HG02610 (cell line): Measurements from ENCODE around the gene SV2B.

Experiments used
- ATAC-seq: cut with Tn5 transposase; IDR thresholded peaks from one replicate; pipeline ENCODE4 v1.9.1; 2021; ENCODE audit warnings: mild to moderate bottlenecking, moderate library complexity; ENCODE audit not compliant: unreplicated experiment

The SV2B gene

DNA sequence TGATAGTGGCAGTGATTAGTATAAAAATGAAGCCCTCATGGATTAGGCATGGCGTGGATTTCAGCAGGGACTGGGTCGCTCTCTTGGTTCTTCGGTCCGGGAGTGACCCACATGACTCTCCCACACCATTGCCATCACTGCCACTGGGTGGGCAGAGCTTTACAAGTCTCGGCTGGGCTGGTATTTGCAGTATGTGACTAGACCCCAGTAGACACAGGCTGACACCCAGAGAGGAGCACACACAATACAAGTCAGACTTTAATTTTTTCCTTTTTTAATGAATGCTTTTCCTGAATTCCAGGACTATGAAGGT lies 1.5 kb downstream of the SV2B start:
- no peak for ATAC-seq

- ATAC-seq, result no peak
These were observed 2.7 kb downstream of the SV2B start for GRCh38 chr15:91102546-91103330.

GRCh38 chr15:91104111-91104510 lies 4.1 kb downstream of the SV2B start:
- no peak for ATAC-seq

DNA sequence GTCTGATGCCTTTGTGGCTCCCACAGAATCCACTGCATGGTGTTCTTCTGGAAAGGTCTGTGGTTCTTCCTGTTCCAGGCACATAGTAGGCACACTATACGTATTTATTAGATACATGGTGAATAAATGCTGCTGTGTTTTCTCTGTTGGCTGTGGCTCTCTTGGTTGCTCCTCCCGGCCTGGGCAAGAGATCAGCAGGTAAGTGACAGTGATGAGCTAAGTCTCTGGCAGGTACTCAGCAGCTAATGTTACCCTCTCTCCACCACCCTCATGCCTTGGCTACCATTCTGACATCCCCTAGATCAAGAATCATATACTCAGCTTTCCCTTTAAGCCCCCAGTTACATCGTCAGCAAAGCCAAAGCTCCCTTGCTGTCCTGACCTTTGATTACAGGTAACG lies 8.4 kb downstream of the SV2B start:
- no peak for ATAC-seq

GRCh38 chr15:91109885-91110284 lies 9.8 kb downstream of the SV2B start:
- no peak for ATAC-seq

DNA sequence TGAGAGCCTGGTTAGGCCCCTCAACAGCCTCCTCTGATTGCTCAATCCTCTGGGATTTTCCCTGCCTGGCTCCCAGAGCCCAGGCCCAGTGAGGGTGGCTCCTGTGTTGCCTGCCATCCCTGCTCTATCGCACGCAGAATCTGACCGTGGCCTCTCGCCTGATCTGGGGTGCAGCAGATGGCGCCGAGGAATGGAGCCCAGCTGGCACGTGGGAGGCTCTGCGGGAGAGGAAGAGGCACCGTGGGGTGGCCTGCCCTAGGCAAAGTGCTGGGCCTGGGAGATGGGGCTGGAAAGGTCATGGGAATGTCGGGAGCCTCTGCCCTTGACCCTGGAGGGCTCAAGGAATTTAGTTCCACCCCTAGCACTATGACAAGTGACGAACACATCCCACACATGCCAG lies 10.3 kb downstream of the SV2B start:
- ATAC-seq, result no peak

- no peak for ATAC-seq
These were observed 13.0 kb downstream of the SV2B start for GRCh38 chr15:91113030-91113429.

- ATAC-seq, result no peak
These were observed 14.2 kb downstream of the SV2B start for GRCh38 chr15:91114301-91114700.

DNA sequence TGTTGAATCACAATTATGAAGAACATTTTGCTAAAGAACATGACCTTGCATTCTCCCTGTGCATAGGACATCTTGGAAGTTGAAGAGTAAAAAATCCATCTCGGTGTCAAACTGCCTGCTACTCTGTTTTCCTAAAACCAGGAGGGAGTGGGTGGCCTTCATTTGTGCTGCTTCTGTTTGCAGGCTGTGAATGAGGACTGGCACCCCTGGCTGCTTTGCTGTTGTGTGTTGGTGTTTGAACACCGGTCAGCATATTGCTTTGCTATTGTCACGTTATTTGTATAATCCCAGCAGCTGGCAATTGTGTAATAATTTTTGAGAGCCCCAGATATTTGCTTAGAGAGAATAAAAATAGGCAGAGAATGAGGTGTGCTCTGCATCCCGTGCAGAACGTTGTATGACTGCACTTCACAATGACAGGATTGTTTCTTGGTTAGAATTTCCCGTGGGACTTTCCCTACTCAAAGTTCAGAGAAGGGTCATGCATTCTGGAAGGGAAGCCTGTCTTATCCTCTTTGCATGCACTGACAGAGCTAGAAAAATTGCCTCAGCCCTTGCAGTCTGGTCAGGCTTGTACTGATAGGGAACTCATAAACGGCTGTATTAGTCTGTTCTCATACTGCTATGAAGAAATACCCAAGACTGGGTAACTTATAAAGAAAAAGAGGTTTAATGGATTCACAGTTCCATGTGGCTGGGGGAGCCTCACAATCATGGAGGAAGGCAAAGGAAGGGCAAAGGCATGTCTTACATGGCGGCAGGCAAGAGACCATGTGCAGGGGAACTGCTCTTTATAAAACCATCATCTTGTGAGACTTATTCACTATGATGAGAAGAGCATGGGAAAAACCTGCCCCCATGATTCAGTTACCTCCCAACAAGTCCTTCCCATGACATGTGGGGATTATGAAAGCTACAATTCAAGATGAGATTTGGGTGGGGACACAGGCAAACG lies 16.3 kb downstream of the SV2B start:
- peak; percentile 94 for ATAC-seq

GRCh38 chr15:91117375-91117774 lies 17.3 kb downstream of the SV2B start:
- no peak for ATAC-seq

DNA sequence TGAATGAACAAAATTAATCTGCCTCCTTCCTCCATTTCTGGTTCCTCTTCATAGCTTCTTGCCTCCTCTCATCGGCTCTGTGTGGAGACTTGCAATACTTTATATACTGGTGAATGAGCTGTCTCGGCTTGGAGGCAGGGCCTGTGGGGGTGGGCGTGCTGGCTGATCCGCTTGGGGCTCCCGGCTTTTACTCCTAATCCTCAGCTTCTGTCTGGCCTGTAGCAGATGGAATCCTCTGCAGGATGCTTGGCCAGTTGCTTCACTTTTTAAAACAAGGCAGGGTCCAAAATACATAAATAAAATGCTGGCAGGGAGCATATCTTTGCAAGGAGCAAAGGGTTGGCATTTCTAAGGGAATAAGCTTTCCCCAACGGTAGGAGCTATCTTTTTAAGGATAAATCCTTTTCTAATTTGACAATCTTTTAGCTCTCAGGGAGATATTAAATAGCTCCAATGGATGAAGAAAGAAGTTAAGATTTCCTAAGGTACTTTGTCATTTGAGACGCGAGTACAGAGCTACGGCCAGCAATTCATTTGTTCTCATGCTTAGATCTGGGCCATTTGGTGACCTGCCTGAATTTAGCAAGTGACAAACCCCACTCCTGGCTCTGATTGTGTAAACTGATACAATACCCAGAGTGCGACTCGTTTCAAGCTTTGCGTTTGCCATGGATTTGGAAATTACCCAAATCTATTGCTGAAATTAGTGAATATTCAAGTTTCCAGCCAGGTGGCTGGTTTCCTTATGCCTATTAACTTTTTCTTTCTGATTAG lies 18.9 kb downstream of the SV2B start:
- ATAC-seq, result no peak

DNA sequence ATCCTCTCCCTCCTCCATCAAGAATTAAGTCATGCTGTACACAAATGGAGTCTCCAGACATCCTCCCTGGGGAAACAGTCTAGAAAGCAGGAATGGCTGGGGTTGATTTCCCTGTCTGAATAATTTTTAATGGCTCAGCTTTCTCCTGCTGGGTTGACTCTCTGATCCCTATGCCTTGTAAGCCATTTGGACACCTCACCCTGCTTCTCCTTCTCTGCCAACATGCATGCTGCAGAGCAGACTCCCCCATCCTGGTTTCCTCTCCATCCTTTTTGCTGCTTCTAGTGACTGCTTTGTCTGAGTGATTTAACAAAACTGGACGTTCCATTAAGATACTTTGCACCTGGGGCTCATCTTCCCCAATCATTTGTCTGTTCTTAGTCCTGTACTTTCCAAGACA lies 22.2 kb downstream of the SV2B start:
- ATAC-seq, result no peak

- no peak for ATAC-seq
These were observed 24.1 kb downstream of the SV2B start for GRCh38 chr15:91124132-91124531.

DNA sequence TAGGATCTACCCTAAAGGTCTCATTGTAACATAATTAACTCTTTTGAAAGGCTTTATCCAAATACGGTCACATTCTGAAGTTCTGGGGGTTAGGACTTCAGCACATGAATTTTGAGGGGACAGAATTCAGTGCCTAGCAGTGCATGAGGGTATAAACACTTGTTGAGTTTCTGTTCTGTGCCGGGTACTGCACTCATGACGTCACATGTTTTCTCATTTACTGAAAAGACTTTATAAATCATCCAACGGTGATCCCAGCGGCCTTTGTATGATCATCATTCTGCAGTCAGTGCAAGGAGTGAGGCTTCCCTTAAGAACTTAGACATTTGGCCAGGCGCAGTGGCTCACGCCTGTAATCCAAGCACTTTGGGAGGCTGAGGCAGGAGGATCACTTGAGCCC lies 25.1 kb downstream of the SV2B start:
- ATAC-seq, result no peak

- peak; percentile 37 for ATAC-seq
These were observed 26.0 kb downstream of the SV2B start for GRCh38 chr15:91126080-91126479.

DNA sequence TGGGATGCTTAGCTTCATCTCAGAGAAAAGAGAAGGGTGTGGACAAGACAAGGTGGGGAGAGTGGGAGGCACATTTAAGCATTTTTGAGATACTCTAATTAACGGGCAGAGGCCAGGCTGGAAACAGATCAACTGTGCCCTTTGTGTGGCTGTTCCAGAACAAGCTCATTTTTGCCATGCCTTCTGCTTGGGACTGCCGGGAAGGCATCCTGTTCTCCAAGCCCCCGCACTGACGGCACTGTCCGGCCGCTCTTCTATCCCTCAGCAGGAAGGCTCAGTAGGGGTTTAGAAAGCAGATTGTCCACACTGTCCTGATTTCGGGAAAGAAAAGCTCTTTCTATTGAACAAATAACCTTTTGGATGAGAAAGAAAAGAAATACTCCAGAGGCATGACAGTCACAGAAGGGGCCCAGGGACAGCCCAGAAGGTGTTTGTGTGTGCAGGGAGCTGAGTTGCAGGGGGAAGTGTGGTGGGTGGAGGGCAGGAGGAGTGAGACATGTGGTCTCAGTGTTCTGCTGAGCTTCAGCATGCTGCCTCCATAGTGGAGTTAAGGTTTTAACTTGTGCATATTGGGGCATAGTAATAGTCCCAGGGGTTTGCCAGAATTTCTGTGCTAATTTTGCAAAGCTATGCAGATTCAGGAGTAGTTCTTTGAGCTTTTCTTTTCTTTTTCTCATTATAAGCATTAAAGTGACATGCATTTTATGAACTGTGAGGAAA lies 27.3 kb downstream of the SV2B start:
- peak; percentile 56 for ATAC-seq

- no peak for ATAC-seq
These were observed 28.0 kb downstream of the SV2B start for GRCh38 chr15:91128016-91128415.

GRCh38 chr15:91129436-91129835 lies 29.4 kb downstream of the SV2B start:
- ATAC-seq, result no peak

DNA sequence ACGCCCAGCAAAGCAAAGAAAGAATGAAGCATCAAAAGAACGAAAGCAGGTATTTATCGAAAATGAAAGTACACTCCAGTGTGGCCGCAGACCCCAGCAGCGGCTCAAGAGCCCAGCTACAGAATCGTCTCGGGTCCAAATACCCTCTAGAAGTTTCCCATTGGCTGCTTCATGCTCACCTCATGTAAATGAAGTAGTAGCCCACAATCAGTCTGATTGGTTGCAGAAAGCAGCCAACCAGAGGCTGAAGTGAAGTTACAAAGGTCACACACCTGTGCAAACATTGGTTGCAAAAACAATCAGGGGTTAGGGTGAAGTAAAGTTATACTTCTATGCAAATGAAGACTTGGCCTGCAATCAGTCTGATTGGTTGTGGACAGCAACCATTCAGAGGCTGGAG lies 32.0 kb downstream of the SV2B start:
- no peak for ATAC-seq

DNA sequence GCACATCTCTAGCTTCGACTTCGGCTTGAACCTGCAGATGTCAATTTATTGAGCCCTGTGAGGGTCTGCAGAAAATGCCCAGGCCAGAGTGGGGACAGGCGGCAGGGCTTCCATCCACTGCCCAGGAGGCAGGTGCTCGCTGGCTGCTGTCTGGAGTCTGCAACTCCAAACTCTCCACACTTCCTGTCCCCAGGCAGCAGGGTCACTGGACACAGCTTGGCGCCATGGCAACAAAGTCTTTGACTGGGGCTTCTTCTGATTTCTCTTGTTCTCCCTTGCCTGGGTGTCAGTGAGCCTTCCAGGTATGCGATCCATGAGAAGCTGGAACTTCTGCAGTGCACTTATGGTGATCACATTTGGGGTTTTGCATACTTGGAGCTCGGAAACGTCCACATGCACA lies 33.5 kb downstream of the SV2B start:
- ATAC-seq, result no peak
